ENCODE data around the gene PCBP3. TPM values are rescaled to one million over a fixed set of nuclear protein-coding genes. Genes with fewer than 3 reads are reported as not detected.

The PCBP3 gene
- total RNA-seq, 1 donor from 2014 or later: 8.2 TPM

GRCh38 chr21:45817345-45817744 is 173.8 kb downstream of the PCBP3 start:
- Mint-ChIP-seq H3K4me1 (ENCODE audit: low read depth) (peaks cover 51% of the 10 kb centered on the region), H3K27ac (peak overlapping the region; percentile 61), H3K9me3 (peaks cover 3% of the 10 kb centered on the region), H3K4me3 (no peak overlapping the region), H3K27me3 (ENCODE audit: insufficient read depth) (peaks cover 1% of the 10 kb centered on the region), H3K36me3 (ENCODE audit: low read depth) (peaks cover 5% of the 10 kb centered on the region)
- no peak for DNase-seq (ENCODE audit: low spot score)
- intact Hi-C loops (cut with micrococcal nuclease): loop anchor here (5.0 kb wide), 1 partner anchor 70 kb away; no protein-coding TSS in a partner anchor

DNA sequence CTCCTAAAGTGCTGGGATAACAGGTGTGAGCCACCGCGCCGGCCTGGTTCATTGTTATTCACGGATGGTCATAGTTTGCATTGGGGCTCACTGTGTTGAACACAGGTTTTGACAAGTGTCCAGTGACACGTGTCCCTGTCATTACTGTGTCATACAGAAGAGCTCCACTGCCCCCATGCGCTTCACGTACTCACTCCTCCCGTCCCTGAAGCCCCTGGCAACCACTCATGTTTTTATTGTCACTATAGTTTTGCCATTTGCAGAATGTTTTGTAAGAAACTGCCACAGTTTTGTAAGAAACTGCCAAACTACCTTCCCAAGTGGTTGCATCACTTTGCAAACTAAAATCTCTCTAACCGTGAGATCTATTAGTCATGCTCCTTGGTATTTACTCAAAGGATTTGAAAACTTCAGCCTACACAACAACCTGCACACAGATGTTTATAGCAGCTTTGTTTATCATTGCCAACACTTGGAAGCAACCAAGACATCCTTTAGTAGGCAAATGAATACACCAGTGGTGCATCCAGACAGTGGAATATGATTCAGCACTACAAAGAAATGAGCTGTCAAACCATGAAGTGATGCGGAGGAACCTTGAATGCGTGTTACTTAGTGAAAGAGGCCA is 174.9 kb downstream of the PCBP3 start:
- H3K27me3 Mint-ChIP-seq (ENCODE audit: insufficient read depth): peaks cover 2% of the 10 kb centered on the region
- DNase-seq (ENCODE audit: low spot score): peak; percentile 37
- H3K36me3 Mint-ChIP-seq (ENCODE audit: low read depth): peaks cover 3% of the 10 kb centered on the region
- H3K4me3 Mint-ChIP-seq: peak overlapping the region; percentile 59
- H3K27ac Mint-ChIP-seq: peak overlapping the region; percentile 95
- intact Hi-C loops (cut with micrococcal nuclease): loop anchor here (1.0 to 5.0 kb wide), 6 partner anchors 50 to 739 kb away; partner anchors contain the start of gene PCBP3
- H3K4me1 Mint-ChIP-seq (ENCODE audit: low read depth): peaks cover 51% of the 10 kb centered on the region
- no peaks in the 10 kb centered on the region for H3K9me3 Mint-ChIP-seq

DNA sequence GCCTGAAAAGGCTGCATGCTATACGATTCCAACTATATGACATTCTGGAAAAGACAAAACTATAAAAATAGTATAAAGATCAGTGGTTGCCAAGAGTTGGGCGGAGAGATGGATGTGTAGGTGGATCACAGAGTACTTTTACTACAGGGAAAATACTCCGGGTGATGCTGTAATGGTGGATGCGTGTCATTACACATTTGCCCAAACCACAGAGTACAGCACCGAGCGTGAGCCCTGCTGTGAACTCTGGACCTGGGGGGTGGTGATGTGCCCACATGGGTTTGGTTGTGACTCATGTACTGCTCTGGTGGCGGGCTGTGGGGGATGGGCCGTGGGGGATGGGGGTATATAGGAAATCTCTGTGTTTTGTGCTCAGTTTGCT is 175.4 kb downstream of the PCBP3 start:
- Mint-ChIP-seq H3K4me3 (peak overlapping the region; percentile 10), H3K27me3 (ENCODE audit: insufficient read depth) (peaks cover 2% of the 10 kb centered on the region), H3K36me3 (ENCODE audit: low read depth) (peaks cover 3% of the 10 kb centered on the region), H3K27ac (peak overlapping the region; percentile 95), H3K4me1 (ENCODE audit: low read depth) (peaks cover 51% of the 10 kb centered on the region), H3K9me3 (no peaks in the 10 kb centered on the region)
- intact Hi-C loops (cut with micrococcal nuclease): loop anchor here (1.0 to 5.0 kb wide), 7 partner anchors 51 to 740 kb away; partner anchors contain the start of gene PCBP3
- DNase-seq (ENCODE audit: low spot score): peak; percentile 66

- peaks cover 3% of the 10 kb centered on the region for H3K36me3 Mint-ChIP-seq (ENCODE audit: low read depth)
- no peaks in the 10 kb centered on the region for H3K9me3 Mint-ChIP-seq
- peaks cover 2% of the 10 kb centered on the region for H3K27me3 Mint-ChIP-seq (ENCODE audit: insufficient read depth)
- H3K27ac Mint-ChIP-seq: peak overlapping the region; percentile 95
- no peak overlapping the region for H3K4me3 Mint-ChIP-seq
- H3K4me1 Mint-ChIP-seq (ENCODE audit: low read depth): peaks cover 51% of the 10 kb centered on the region
- no peak for DNase-seq (ENCODE audit: low spot score)
- intact Hi-C loops (cut with micrococcal nuclease): loop anchor here (1.0 to 5.0 kb wide), 8 partner anchors 68 to 679 kb away; no protein-coding TSS in a partner anchor
These were observed 176.1 kb downstream of the PCBP3 start for GRCh38 chr21:45819478-45820170.

DNA sequence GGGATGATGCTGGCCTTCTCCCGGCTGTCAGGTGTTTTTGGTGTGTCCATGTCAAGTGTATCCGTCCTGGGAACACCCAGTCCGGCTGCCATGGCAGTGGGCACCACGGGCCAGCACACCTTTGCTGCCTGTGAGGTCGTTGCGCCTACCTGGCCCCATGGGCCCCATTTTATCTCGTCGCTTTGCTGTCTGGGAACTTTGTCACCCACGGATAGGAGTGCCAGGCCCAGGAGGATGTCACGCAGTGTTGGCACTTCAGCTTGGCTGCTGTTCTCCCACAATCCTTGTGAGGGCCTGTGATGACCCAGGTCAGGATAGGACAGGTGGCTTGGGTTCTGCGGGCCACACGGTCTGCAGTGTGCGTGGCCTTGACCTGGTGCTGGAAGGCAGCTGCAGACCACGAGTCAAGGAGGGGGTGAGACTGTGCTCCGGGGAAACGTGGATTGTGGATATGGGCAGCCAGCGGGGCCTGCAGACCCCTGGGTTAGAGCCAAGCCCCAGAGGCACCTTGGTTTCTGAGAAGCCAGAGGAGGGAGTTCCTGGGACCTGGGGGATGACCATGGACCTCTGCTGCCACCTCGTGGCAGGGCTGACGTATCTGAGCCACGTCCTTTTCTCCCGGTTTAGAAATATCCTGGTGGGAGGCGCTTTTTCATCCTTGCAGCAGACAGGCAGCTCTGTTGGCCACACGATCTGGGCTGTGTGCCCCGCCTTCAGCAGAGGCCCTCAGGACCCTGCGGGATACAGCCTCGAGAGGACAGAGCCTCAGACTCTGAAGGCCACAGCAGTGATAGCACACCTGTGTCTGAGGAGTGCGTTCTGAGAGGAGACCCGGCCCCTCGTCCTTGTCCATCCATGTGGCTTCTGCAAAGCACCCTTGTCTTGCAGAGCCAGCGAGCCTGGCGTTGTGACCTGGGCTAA is 176.9 kb downstream of the PCBP3 start:
- Mint-ChIP-seq H3K27ac (peak overlapping the region; percentile 13), H3K4me3 (peak overlapping the region; percentile 39), H3K4me1 (ENCODE audit: low read depth) (peaks cover 51% of the 10 kb centered on the region), H3K27me3 (ENCODE audit: insufficient read depth) (peaks cover 2% of the 10 kb centered on the region), H3K36me3 (ENCODE audit: low read depth) (peaks cover 3% of the 10 kb centered on the region), H3K9me3 (no peaks in the 10 kb centered on the region)
- intact Hi-C loops (cut with micrococcal nuclease): loop anchor here (1.0 kb wide), 6 partner anchors 224 to 680 kb away; no protein-coding TSS in a partner anchor
- peak; percentile 71 for DNase-seq (ENCODE audit: low spot score)

DNA sequence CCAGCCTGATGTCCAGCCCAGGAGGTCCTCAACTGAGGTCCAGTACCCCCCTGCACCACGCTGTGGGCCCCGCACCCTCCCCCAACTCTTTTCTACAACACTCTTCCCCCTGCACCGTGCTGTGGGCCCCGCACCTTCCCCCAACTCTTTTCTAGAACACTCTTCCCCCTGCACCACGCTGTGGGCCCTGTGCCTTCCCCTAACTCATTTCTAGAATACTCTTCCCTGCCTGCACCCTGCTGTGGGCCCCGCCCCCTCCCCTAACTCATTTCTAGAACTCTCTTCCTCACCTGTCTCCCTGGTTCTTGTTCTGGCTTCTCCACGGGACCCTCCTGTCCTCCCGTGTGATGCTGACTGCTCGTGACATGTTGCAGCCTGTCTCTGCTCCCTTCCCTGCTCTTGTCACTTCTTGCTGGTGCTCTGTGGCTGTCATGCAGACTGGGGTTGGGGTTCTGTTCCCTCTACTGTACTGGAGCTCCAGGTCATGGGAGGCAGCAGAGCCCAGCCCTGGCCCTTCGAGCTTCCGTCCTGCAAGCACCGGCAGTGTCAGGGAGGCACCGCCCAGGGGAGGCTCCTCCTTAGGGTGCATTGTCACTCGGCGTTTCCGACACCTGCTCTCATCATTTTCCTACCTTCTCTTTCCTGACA is 177.9 kb downstream of the PCBP3 start:
- DNase-seq (ENCODE audit: low spot score): no peak
- Mint-ChIP-seq H3K27ac (peak overlapping the region; percentile 70), H3K4me1 (ENCODE audit: low read depth) (peaks cover 51% of the 10 kb centered on the region), H3K36me3 (ENCODE audit: low read depth) (peaks cover 3% of the 10 kb centered on the region), H3K27me3 (ENCODE audit: insufficient read depth) (peaks cover 2% of the 10 kb centered on the region), H3K9me3 (no peaks in the 10 kb centered on the region), H3K4me3 (peak overlapping the region; percentile 49)
- intact Hi-C loops (cut with micrococcal nuclease): no loop called here

GRCh38 chr21:45821998-45822397 is 178.5 kb downstream of the PCBP3 start:
- Mint-ChIP-seq H3K36me3 (ENCODE audit: low read depth) (peaks cover 3% of the 10 kb centered on the region), H3K4me3 (peak overlapping the region; percentile 49), H3K9me3 (no peaks in the 10 kb centered on the region), H3K27me3 (ENCODE audit: insufficient read depth) (peaks cover 2% of the 10 kb centered on the region), H3K4me1 (ENCODE audit: low read depth) (peaks cover 50% of the 10 kb centered on the region), H3K27ac (peak overlapping the region; percentile 70)
- DNase-seq (ENCODE audit: low spot score): no peak
- intact Hi-C loops (cut with micrococcal nuclease): no loop called here

GRCh38 chr21:45822429-45823099 is 179.0 kb downstream of the PCBP3 start:
- Mint-ChIP-seq H3K9me3 (no peaks in the 10 kb centered on the region), H3K4me3 (no peak overlapping the region), H3K36me3 (ENCODE audit: low read depth) (peaks cover 3% of the 10 kb centered on the region), H3K27me3 (ENCODE audit: insufficient read depth) (peaks cover 2% of the 10 kb centered on the region), H3K27ac (no peak overlapping the region), H3K4me1 (ENCODE audit: low read depth) (peaks cover 50% of the 10 kb centered on the region)
- intact Hi-C loops (cut with micrococcal nuclease): no loop called here
- DNase-seq (ENCODE audit: low spot score): no peak

DNA sequence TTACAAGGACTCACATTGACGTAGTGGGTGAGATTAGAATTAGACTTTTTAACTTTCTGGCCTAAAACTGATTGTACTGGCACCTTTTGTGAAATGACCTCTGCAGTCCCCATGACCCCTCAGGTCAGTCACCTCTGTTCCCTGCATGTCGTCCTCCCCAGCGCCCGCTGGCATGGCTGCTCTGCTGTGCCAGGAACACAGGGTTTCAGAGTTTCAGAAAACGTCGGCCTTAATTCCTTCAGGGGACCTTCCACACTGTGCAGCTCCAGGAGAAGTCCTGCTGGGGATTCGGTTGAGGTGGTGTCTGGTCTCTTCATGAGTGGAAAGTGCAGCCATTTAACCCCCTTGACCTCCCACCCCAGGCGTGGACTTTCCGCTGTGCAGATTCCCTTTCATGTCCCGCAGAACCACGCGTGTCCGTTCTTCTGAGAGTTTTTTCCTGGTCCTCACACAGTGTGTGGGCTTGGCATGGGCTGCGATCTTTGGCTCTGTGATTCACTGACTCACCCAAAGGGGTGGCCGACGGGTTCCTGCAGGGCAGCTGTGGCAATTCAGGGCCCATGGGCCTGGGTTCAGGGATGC is 179.7 kb downstream of the PCBP3 start:
- H3K4me3 Mint-ChIP-seq: no peak overlapping the region
- H3K4me1 Mint-ChIP-seq (ENCODE audit: low read depth): peaks cover 52% of the 10 kb centered on the region
- H3K36me3 Mint-ChIP-seq (ENCODE audit: low read depth): peaks cover 3% of the 10 kb centered on the region
- no peaks in the 10 kb centered on the region for H3K9me3 Mint-ChIP-seq
- H3K27ac Mint-ChIP-seq: no peak overlapping the region
- DNase-seq (ENCODE audit: low spot score): no peak
- intact Hi-C loops (cut with micrococcal nuclease): no loop called here
- peaks cover 2% of the 10 kb centered on the region for H3K27me3 Mint-ChIP-seq (ENCODE audit: insufficient read depth)

DNA sequence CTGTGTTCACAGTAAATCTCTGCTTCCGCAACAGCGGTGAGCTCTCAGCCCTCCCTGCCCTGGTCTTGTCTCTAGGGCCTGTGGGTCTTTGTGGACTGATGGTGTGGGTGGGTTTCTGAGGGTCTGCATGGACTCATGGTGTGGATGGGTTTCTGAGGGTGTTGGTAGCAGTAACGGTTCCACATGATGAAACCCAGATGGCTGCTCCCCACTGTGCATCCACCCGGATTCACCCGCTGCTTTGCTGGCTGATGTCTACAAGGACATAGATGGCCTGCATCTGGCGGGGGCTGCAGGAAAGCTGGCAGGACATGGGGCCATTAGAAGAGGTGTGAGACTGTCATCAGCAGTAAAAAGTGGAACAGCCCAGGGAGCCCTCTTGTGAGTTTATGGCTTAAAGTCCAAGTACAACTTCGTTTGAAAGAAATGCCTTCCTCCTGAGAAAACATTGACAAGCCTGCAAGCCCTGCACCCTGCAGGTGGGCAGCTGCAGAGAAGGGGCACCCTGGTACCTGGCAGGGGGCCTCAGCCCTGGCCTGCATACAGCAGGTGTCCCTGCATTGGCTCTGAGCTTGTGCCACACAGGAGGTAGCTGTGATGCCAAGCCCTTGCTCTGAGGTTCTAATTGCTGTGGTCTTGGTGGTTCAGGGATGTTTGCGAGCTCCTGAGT is 181.2 kb downstream of the PCBP3 start:
- Mint-ChIP-seq H3K27ac (no peak overlapping the region), H3K4me1 (ENCODE audit: low read depth) (peaks cover 38% of the 10 kb centered on the region), H3K27me3 (ENCODE audit: insufficient read depth) (peaks cover 2% of the 10 kb centered on the region), H3K36me3 (ENCODE audit: low read depth) (peaks cover 1% of the 10 kb centered on the region), H3K4me3 (no peak overlapping the region), H3K9me3 (no peaks in the 10 kb centered on the region)
- intact Hi-C loops (cut with micrococcal nuclease): no loop called here
- DNase-seq (ENCODE audit: low spot score): no peak

- peaks cover 2% of the 10 kb centered on the region for H3K27me3 Mint-ChIP-seq (ENCODE audit: insufficient read depth)
- DNase-seq (ENCODE audit: low spot score): no peak
- intact Hi-C loops (cut with micrococcal nuclease): no loop called here
- peaks cover 32% of the 10 kb centered on the region for H3K4me1 Mint-ChIP-seq (ENCODE audit: low read depth)
- H3K4me3 Mint-ChIP-seq: no peak overlapping the region
- H3K36me3 Mint-ChIP-seq (ENCODE audit: low read depth): peaks cover 1% of the 10 kb centered on the region
- no peaks in the 10 kb centered on the region for H3K9me3 Mint-ChIP-seq
- no peak overlapping the region for H3K27ac Mint-ChIP-seq
These were observed 181.7 kb downstream of the PCBP3 start for GRCh38 chr21:45825219-45825618.

All from activated T-helper 1 cell treated with anti-CD3 and anti-CD28 coated beads, Interleukin-12 subunit alpha, Interleukin-12 subunit beta, Interleukin-2, Interleukin-4 antibody, amounts not matched to agents 30 ng/mL and 10 ng/mL and 1 ng/mL, durations not matched to agents 14 hours and 24 hours and 36 hours (primary cell).